Measurements from ENCODE around the gene CHAMP1.

CHAMP1 gene

GRCh38 chr13:114288157-114288591, 26.1 kb upstream of the CHAMP1 start:
- no peak for TF ChIP-seq CTCF (IDR thresholded peaks at IDR 0.05; ENCODE audit: insufficient read depth, low read length, poor library complexity, severe bottlenecking)
- TF ChIP-seq EZH2phosphoT487 (conservative IDR thresholded peaks at IDR 0.05; ENCODE audit: low read length): no peak
- H2AFZ ChIP-seq (ENCODE audit: low read depth, low read length, severe bottlenecking): no peak overlapping the region
- peaks cover 23% of the 10 kb centered on the region for H3K79me2 ChIP-seq (ENCODE audit: insufficient read depth, low read length)
- no peaks in the 10 kb centered on the region for H4K20me1 ChIP-seq (ENCODE audit: low read depth, low read length)
- H3K27me3 ChIP-seq (ENCODE audit: low read length): no peaks in the 10 kb centered on the region
- H3K4me2 ChIP-seq (ENCODE audit: low read depth, low read length, poor library complexity, severe bottlenecking): no peak overlapping the region
- H3K9me3 ChIP-seq (ENCODE audit: insufficient read depth, low read length): no peaks in the 10 kb centered on the region
- H3K36me3 ChIP-seq (ENCODE audit: low read length): peaks cover 21% of the 10 kb centered on the region
- no peaks in the 10 kb centered on the region for H3F3A ChIP-seq (ENCODE audit: insufficient read depth)
- no peak overlapping the region for H3K4me3 ChIP-seq (ENCODE audit: insufficient read depth, low read length, poor library complexity, severe bottlenecking)
- no peak overlapping the region for H3K9ac ChIP-seq (ENCODE audit: low read length)
- no peaks in the 10 kb centered on the region for H3K9me2 ChIP-seq (replicated peaks; ENCODE audit: insufficient read depth, low read length)
- no peak overlapping the region for H3K27ac ChIP-seq (ENCODE audit: low read depth, low read length)

GRCh38 chr13:114296448-114296847, 17.9 kb upstream of the CHAMP1 start:
- H3K79me2 ChIP-seq (ENCODE audit: insufficient read depth, low read length): peaks cover 19% of the 10 kb centered on the region

GRCh38 chr13:114296902-114297301, 17.4 kb upstream of the CHAMP1 start:
- TF ChIP-seq EZH2phosphoT487 (conservative IDR thresholded peaks at IDR 0.05; ENCODE audit: low read length) (no peak), CTCF (IDR thresholded peaks at IDR 0.05; ENCODE audit: insufficient read depth, low read length, poor library complexity, severe bottlenecking) (no peak)
- no peak overlapping the region for H3K4me2 ChIP-seq (ENCODE audit: low read depth, low read length, poor library complexity, severe bottlenecking)
- peaks cover 19% of the 10 kb centered on the region for H3K79me2 ChIP-seq (ENCODE audit: insufficient read depth, low read length)

More at GRCh38 chr13:114296448-114296847, 17.9 kb upstream of the CHAMP1 start:
- no peaks in the 10 kb centered on the region for H3K27me3 ChIP-seq (ENCODE audit: low read length)
- no peaks in the 10 kb centered on the region for H3K9me2 ChIP-seq (replicated peaks; ENCODE audit: insufficient read depth, low read length)
- H3K36me3 ChIP-seq (ENCODE audit: low read length): peaks cover 7% of the 10 kb centered on the region; the same call in 1 of the 2 replicates
- H3F3A ChIP-seq (ENCODE audit: insufficient read depth): 0 out of 2 replicates have a peak, but pooled peaks cover 4% of the 10 kb centered on the region
- no peaks in the 10 kb centered on the region for H4K20me1 ChIP-seq (ENCODE audit: low read depth, low read length)
- H3K4me2 ChIP-seq (ENCODE audit: low read depth, low read length, poor library complexity, severe bottlenecking): no peak overlapping the region
- H3K9me3 ChIP-seq (ENCODE audit: insufficient read depth, low read length): no peaks in the 10 kb centered on the region
- H3K4me3 ChIP-seq (ENCODE audit: insufficient read depth, low read length, poor library complexity, severe bottlenecking): no peak overlapping the region
- no peak overlapping the region for H2AFZ ChIP-seq (ENCODE audit: low read depth, low read length, severe bottlenecking)
- H3K27ac ChIP-seq (ENCODE audit: low read depth, low read length): no peak overlapping the region
- TF ChIP-seq EZH2phosphoT487 (conservative IDR thresholded peaks at IDR 0.05; ENCODE audit: low read length): no peak
- TF ChIP-seq CTCF (IDR thresholded peaks at IDR 0.05; ENCODE audit: insufficient read depth, low read length, poor library complexity, severe bottlenecking): no peak
- no peak overlapping the region for H3K9ac ChIP-seq (ENCODE audit: low read length)

More at GRCh38 chr13:114296902-114297301, 17.4 kb upstream of the CHAMP1 start:
- no peak overlapping the region for H3K9ac ChIP-seq (ENCODE audit: low read length)
- H4K20me1 ChIP-seq (ENCODE audit: low read depth, low read length): no peaks in the 10 kb centered on the region
- no peaks in the 10 kb centered on the region for H3K27me3 ChIP-seq (ENCODE audit: low read length)
- H3K9me3 ChIP-seq (ENCODE audit: insufficient read depth, low read length): no peaks in the 10 kb centered on the region
- H3K9me2 ChIP-seq (replicated peaks; ENCODE audit: insufficient read depth, low read length): no peaks in the 10 kb centered on the region
- H3K4me3 ChIP-seq (ENCODE audit: insufficient read depth, low read length, poor library complexity, severe bottlenecking): no peak overlapping the region
- no peak overlapping the region for H2AFZ ChIP-seq (ENCODE audit: low read depth, low read length, severe bottlenecking)
- 0 out of 2 replicates have a peak, but pooled peaks cover 4% of the 10 kb centered on the region for H3F3A ChIP-seq (ENCODE audit: insufficient read depth)
- H3K36me3 ChIP-seq (ENCODE audit: low read length): peaks cover 7% of the 10 kb centered on the region; the same call in 1 of the 2 replicates
- H3K27ac ChIP-seq (ENCODE audit: low read depth, low read length): no peak overlapping the region

Data from SU-DHL-6 (cell line).